Panc1 (cell line): ENCODE data around the gene FBXL17. TPM values are rescaled to one million over a fixed set of nuclear protein-coding genes. Genes with fewer than 3 reads are reported as not detected.

Source experiments
- ATAC-seq: fragments of 200-7000 bp; cut with Tn5 transposase; 2 replicates; pipeline ENCODE4 v1.9.1; 2020; ENCODE audit warnings: mild to moderate bottlenecking, moderate library complexity
- BruUV-seq: library from RNA; stranded (reverse); fragments of 400-500 nt; replicated peaks from 2 replicates; lab custom pipeline; 2021; lab: Mats Ljungman, UMichigan
- CTCF ChIA-PET: fragments of 300-600 bp; sonication (Branson Sonifier 250); formaldehyde crosslinking; loops from one replicate; lab custom pipeline; 2022; ENCODE audit warnings: antibody characterized with exemption; lab: Charles Lee
- POLR2A ChIA-PET: fragments of 300-600 bp; sonication (Branson Sonifier 250); formaldehyde crosslinking; loops from one replicate; lab custom pipeline; 2022; ENCODE audit warnings: antibody characterized with exemption; lab: Charles Lee
- DNase-seq: peaks from one replicate; pipeline ENCODE4 v3.0.0-alpha.2; 2010; ENCODE audit warnings: low read depth, low spot score
- H3K27ac ChIP-seq: 2 replicates; pipeline ENCODE4 v1.5.1; 2011; ENCODE audit warnings: mild to moderate bottlenecking, low read length, inconsistent platforms
- H3K27me3 ChIP-seq: fragments of 200-500 bp; sonication (Bioruptor generic); 2 replicates; pipeline ENCODE4 v1.6.0; 2014; ENCODE audit warnings: low read length, inconsistent platforms; ENCODE audit not compliant: control insufficient read depth, insufficient read depth
- H3K36me3 ChIP-seq: fragments of 200-500 bp; sonication (Bioruptor generic); 2 replicates; pipeline ENCODE4 v1.5.1; 2014; ENCODE audit warnings: inconsistent platforms, mild to moderate bottlenecking, low read length, moderate library complexity; ENCODE audit not compliant: control insufficient read depth, insufficient read depth
- H3K4me1 ChIP-seq: 2 replicates; pipeline ENCODE4 v1.5.1; 2011; ENCODE audit warnings: inconsistent platforms, mild to moderate bottlenecking, low read length, moderate library complexity; ENCODE audit not compliant: control insufficient read depth, insufficient read depth
- H3K4me3 ChIP-seq, 2 experiments: 2 replicates each; pipeline ENCODE4 v1.5.1; 2011 to 2012; ENCODE audit warnings: low read depth in 2 of 2, low read length in 2 of 2, mild to moderate bottlenecking in 2 of 2, inconsistent platforms in 1 of 2, moderate library complexity in 1 of 2
- H3K9me3 ChIP-seq: fragments of 200-500 bp; sonication (Bioruptor generic); 2 replicates; pipeline ENCODE4 v1.5.1; 2014; ENCODE audit warnings: low read depth, mild to moderate bottlenecking, inconsistent platforms, low read length, moderate library complexity; ENCODE audit not compliant: control insufficient read depth, insufficient read depth
- CTCF ChIP-seq: fragments of 450-650 bp; IDR thresholded peaks from 2 replicates; pipeline ENCODE4 v1.5.1; 2017; ENCODE audit warnings: mild to moderate bottlenecking
- POLR2AphosphoS5 ChIP-seq: IDR thresholded peaks from 2 replicates; pipeline ENCODE4 v1.6.1; 2012; ENCODE audit warnings: mild to moderate bottlenecking, low read depth, low read length, moderate library complexity
- REST ChIP-seq, 2 experiments: IDR thresholded peaks; 2 replicates each; pipeline ENCODE4 v1.6.1; 2011 to 2012; ENCODE audit warnings: low read depth in 2 of 2, control low read depth in 1 of 2, low read length in 1 of 2, mild to moderate bottlenecking in 1 of 2, moderate library complexity in 1 of 2; ENCODE audit not compliant: insufficient read depth in 1 of 2
- SIN3A ChIP-seq: IDR thresholded peaks from 2 replicates; pipeline ENCODE4 v1.6.1; 2012; ENCODE audit warnings: low read depth, mild to moderate bottlenecking, low read length, moderate library complexity, borderline replicate concordance; ENCODE audit not compliant: insufficient read depth
- TCF7L2 ChIP-seq: IDR thresholded peaks from 2 replicates; pipeline ENCODE4 v1.6.1; 2011; ENCODE audit warnings: mild to moderate bottlenecking, low read depth, low read length, inconsistent platforms
- in situ Hi-C: cut with HindIII; loops from 2 replicates; pipeline ENCODE4 v1.10.0; 2016; ENCODE audit warnings: low sequenced_read_pairs, low pct_unique_long_range_greater_than_20kb
- intact Hi-C: fragments of 100-400 bp; cut with micrococcal nuclease; formaldehyde crosslinking; loops from one replicate; pipeline ENCODE4 v1.10.0; 2022; ENCODE audit not compliant: unreplicated experiment
- total RNA-seq: library from RNA; stranded (reverse); gene quantifications from one replicate; pipeline ENCODE4 v1.2.1, GENCODE V29; 2021; ENCODE audit not compliant: unreplicated experiment

The FBXL17 gene
- total RNA-seq, 1 experiment from 2014 or later = 17.4 TPM

GRCh38 chr5:108387758-108388157 is 5.9 kb upstream of the FBXL17 start:
- TF ChIP-seq SIN3A = no peak
- no peak for TF ChIP-seq REST (IDR thresholded peaks at IDR 0.05; ENCODE audit: insufficient read depth in 1 of 2, low read depth in 2 of 2, low read length in 1 of 2)
- TF ChIP-seq CTCF = no peak
- no peak for TF ChIP-seq POLR2AphosphoS5
- no peak for TF ChIP-seq TCF7L2
- CTCF ChIA-PET = no interaction called here
- Histone ChIP-seq H3K27ac (no peak overlapping the region), H3K36me3 (no peaks in the 10 kb centered on the region), H3K4me1 (peaks cover 7% of the 10 kb centered on the region; the same call in 1 of the 2 replicates), H3K9me3 (no peaks in the 10 kb centered on the region), H3K4me3 (no peak overlapping the region), H3K27me3 (0 out of 2 replicates have a peak, but pooled peaks cover 2% of the 10 kb centered on the region)
- intact Hi-C loops (no loop called here), in situ Hi-C loops (no loop called here)
- no TSS peak for BruUV-seq
- ATAC-seq = no peak
- DNase-seq = no peak
- POLR2A ChIA-PET = no interaction called here

- H3K27ac ChIP-seq = no peak overlapping the region
- H3K4me1 ChIP-seq = peaks cover 9% of the 10 kb centered on the region; the same call in 1 of the 2 replicates
- H3K9me3 ChIP-seq = no peaks in the 10 kb centered on the region
- H3K27me3 ChIP-seq = 0 out of 2 replicates have a peak, but pooled peaks cover 2% of the 10 kb centered on the region
- CTCF ChIA-PET = no interaction called here
- TF ChIP-seq SIN3A (no peak), POLR2AphosphoS5 (no peak), TCF7L2 (no peak), CTCF (no peak), REST (IDR thresholded peaks at IDR 0.05; ENCODE audit: insufficient read depth in 1 of 2, low read depth in 2 of 2, low read length in 1 of 2) (no peak)
- ATAC-seq = no peak
- in situ Hi-C loops (no loop called here), intact Hi-C loops (no loop called here)
- no peak for DNase-seq
- BruUV-seq = no TSS peak
- no peak overlapping the region for H3K4me3 ChIP-seq
- POLR2A ChIA-PET = no interaction called here
- no peaks in the 10 kb centered on the region for H3K36me3 ChIP-seq
Measured at GRCh38 chr5:108386345-108387061, 4.6 kb upstream of the FBXL17 start.
